Ammon's horn (tissue), 1 donor: ENCODE measurements around the gene BIRC6.
"Not testable (repeated sequence)": the region's sequence is repeated elsewhere in the genome, so short reads cannot be mapped to it uniquely, and the experiment has no call there.

Experiments
- DNase-seq: peaks from one replicate; pipeline ENCODE4 v3.0.0-alpha.2; 2016; ENCODE audit warnings: low spot score

Gene BIRC6

GRCh38 chr2:32514946-32515345 lies 158.1 kb downstream of the BIRC6 start:
- DNase-seq: no peak

GRCh38 chr2:32516567-32516966 lies 159.7 kb downstream of the BIRC6 start:
- DNase-seq: no peak

GRCh38 chr2:32522770-32523169 lies 165.9 kb downstream of the BIRC6 start:
- DNase-seq: no peak

GRCh38 chr2:32523686-32524085 lies 166.9 kb downstream of the BIRC6 start:
- DNase-seq: peak; percentile 25

GRCh38 chr2:32532341-32532740 lies 175.5 kb downstream of the BIRC6 start:
- no peak for DNase-seq

GRCh38 chr2:32532961-32533360 lies 176.1 kb downstream of the BIRC6 start:
- DNase-seq: no peak

GRCh38 chr2:32534831-32535230 lies 178.0 kb downstream of the BIRC6 start:
- DNase-seq: no peak

GRCh38 chr2:32538735-32539134 lies 181.9 kb downstream of the BIRC6 start:
- no peak for DNase-seq

GRCh38 chr2:32552483-32552882 lies 195.7 kb downstream of the BIRC6 start:
- DNase-seq: not testable (repeated sequence)

GRCh38 chr2:32553829-32554432 lies 197.1 kb downstream of the BIRC6 start:
- peak; percentile 71 for DNase-seq

GRCh38 chr2:32558492-32558891 lies 201.7 kb downstream of the BIRC6 start:
- no peak for DNase-seq

- peak; percentile 92 for DNase-seq
These were observed 202.3 kb downstream of the BIRC6 start for GRCh38 chr2:32559136-32559535.

GRCh38 chr2:32562906-32563305 lies 206.1 kb downstream of the BIRC6 start:
- DNase-seq: peak; percentile 11

- DNase-seq: no peak
These were observed 207.7 kb downstream of the BIRC6 start for GRCh38 chr2:32564417-32565035.

- DNase-seq: no peak
These were observed 209.1 kb downstream of the BIRC6 start for GRCh38 chr2:32565902-32566301.

- no peak for DNase-seq
These were observed 215.2 kb downstream of the BIRC6 start for GRCh38 chr2:32572030-32572429.

- no peak for DNase-seq
These were observed 215.9 kb downstream of the BIRC6 start for GRCh38 chr2:32572737-32573136.

- DNase-seq: no peak
These were observed 235.0 kb downstream of the BIRC6 start for GRCh38 chr2:32591669-32592463.

GRCh38 chr2:32594573-32594972 lies 237.8 kb downstream of the BIRC6 start:
- DNase-seq: no peak

- DNase-seq: no peak
These were observed 254.5 kb downstream of the BIRC6 start for GRCh38 chr2:32611366-32611765.

GRCh38 chr2:32611771-32612170 lies 254.9 kb downstream of the BIRC6 start:
- DNase-seq: no peak

- DNase-seq: no peak
These were observed 257.3 kb downstream of the BIRC6 start for GRCh38 chr2:32614084-32614483.

GRCh38 chr2:32617599-32618189 lies 260.9 kb downstream of the BIRC6 start:
- DNase-seq: no peak
